Stimulated activated CD4-positive, alpha-beta T cell treated with anti-CD3 and anti-CD28 coated beads, Interleukin-12 subunit alpha, Interleukin-12 subunit beta, amount 100 ng/mL, for 24 hours (primary cell): ENCODE measurements around the gene UBE2Q1.

Experiments
- DNase-seq, 2 experiments: peaks; one replicate each; pipeline ENCODE4 v3.0.0-alpha.2; 2020; ENCODE audit warnings: low read depth in 2 of 2

Gene UBE2Q1

GRCh38 chr1:154557939-154558719 is at the start of gene UBE2Q1:
Gene UBE2Q1 (minus strand): TSS chr1:154558662. CDS start chr1:154558553, 109 bp downstream.
- DNase-seq: no peak

GRCh38 chr1:154607609-154608396 is 49.3 kb upstream of the UBE2Q1 start, which contains the start of gene ADAR:
Gene ADAR (minus strand): TSS chr1:154608186. CDS start chr1:154608006, 180 bp downstream.
- peak; percentile 82 to 85 for DNase-seq

GRCh38 chr1:154607106-154607608 is 48.7 kb upstream of the UBE2Q1 start:
- no peak for DNase-seq

GRCh38 chr1:154605534-154605933 is 47.1 kb upstream of the UBE2Q1 start:
- no peak for DNase-seq

- DNase-seq: no peak
Measured at GRCh38 chr1:154603317-154603716, 44.9 kb upstream of the UBE2Q1 start.

GRCh38 chr1:154599658-154600057 is 41.2 kb upstream of the UBE2Q1 start:
- DNase-seq: no peak

- no peak for DNase-seq
Measured at GRCh38 chr1:154598871-154599635, 40.6 kb upstream of the UBE2Q1 start.

GRCh38 chr1:154595621-154596020 is 37.2 kb upstream of the UBE2Q1 start:
- no peak for DNase-seq

GRCh38 chr1:154594811-154595210 is 36.3 kb upstream of the UBE2Q1 start:
- no peak for DNase-seq

GRCh38 chr1:154593390-154593789 is 34.9 kb upstream of the UBE2Q1 start:
- no peak for DNase-seq

GRCh38 chr1:154591206-154591605 is 32.7 kb upstream of the UBE2Q1 start:
- DNase-seq: no peak

GRCh38 chr1:154590756-154591155 is 32.3 kb upstream of the UBE2Q1 start:
- no peak for DNase-seq

- no peak for DNase-seq
Measured at GRCh38 chr1:154589780-154590179, 31.3 kb upstream of the UBE2Q1 start.

- DNase-seq: no peak
Measured at GRCh38 chr1:154586641-154587040, 28.2 kb upstream of the UBE2Q1 start.

- no peak for DNase-seq
Measured at GRCh38 chr1:154586231-154586630, 27.8 kb upstream of the UBE2Q1 start.

- no peak for DNase-seq
Measured at GRCh38 chr1:154584267-154584994, 26.0 kb upstream of the UBE2Q1 start.

- DNase-seq: no peak
Measured at GRCh38 chr1:154583773-154584172, 25.3 kb upstream of the UBE2Q1 start.

GRCh38 chr1:154582885-154583284 is 24.4 kb upstream of the UBE2Q1 start:
- DNase-seq: no peak

- no peak for DNase-seq
Measured at GRCh38 chr1:154581766-154582165, 23.3 kb upstream of the UBE2Q1 start.

GRCh38 chr1:154579374-154579773 is 20.9 kb upstream of the UBE2Q1 start:
- DNase-seq: no peak

- DNase-seq: no peak
Measured at GRCh38 chr1:154578058-154578418, 19.6 kb upstream of the UBE2Q1 start.
